ENCODE results near the gene TMEM132C. TPM values are rescaled to one million over a fixed set of nuclear protein-coding genes. Genes with fewer than 3 reads are reported as not detected.

Gene TMEM132C
- total and polyA plus RNA-seq, 2 experiments from 2014 or later = not detected

DNA sequence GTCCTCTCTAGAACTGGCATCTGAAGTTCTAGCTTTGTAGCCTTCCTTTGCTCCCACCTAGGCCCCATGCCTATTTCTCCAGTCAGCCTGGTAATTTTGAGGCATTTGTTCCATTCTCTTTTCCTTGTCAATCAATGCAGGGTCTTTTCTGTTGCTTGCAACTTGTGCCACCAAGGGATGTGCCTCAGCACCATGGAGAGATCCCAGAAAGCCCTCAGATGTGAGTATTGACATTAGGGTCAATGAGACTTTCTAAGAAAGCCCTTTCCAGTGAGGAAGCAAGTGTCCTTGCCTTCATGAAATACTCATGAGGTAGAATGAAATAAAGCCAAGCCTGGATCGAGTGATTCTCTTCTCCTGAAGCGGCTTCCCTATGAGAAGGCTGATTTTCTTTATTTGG, 342.9 kb downstream of the TMEM132C start:
- Histone ChIP-seq H3K4me2 (no peak overlapping the region), H3K79me2 (replicated peaks; ENCODE audit: insufficient read depth) (no peaks in the 10 kb centered on the region), H3K27me3 (ENCODE audit: insufficient read depth) (no peaks in the 10 kb centered on the region), H3K27ac (ENCODE audit: low read depth) (no peak overlapping the region), H4K20me1 (replicated peaks; ENCODE audit: insufficient read depth) (no peaks in the 10 kb centered on the region), H3K9me2 (ENCODE audit: insufficient read depth) (no peaks in the 10 kb centered on the region), H2AFZ (no peak overlapping the region), H3K36me3 (ENCODE audit: insufficient read depth) (no peaks in the 10 kb centered on the region; the same call in 1 of the 2 replicates), H3K4me1 (ENCODE audit: insufficient read depth) (no peaks in the 10 kb centered on the region), H3K4me3 (no peak overlapping the region), H3F3A (replicated peaks; ENCODE audit: low read depth) (no peaks in the 10 kb centered on the region)
- Mint-ChIP-seq H3K4me3 (no peak overlapping the region), H3K36me3 (ENCODE audit: low read depth) (peaks cover 46% of the 10 kb centered on the region), H3K4me1 (no peaks in the 10 kb centered on the region), H3K27me3 (ENCODE audit: insufficient read depth, low read depth, poor library complexity) (peaks cover 6% of the 10 kb centered on the region), H3K27ac (no peak overlapping the region), H3K9me3 (no peaks in the 10 kb centered on the region; the same call in 1 of the 3 replicates)
- TF ChIP-seq NANOG (IDR thresholded peaks at IDR 0.05; ENCODE audit: borderline replicate concordance) (no peak), CREB1 (CRISPR knock-in tag; IDR thresholded peaks at IDR 0.05; ENCODE audit: low read depth) (no peak), EZH2 (IDR thresholded peaks at IDR 0.05; ENCODE audit: low read depth, unreplicated experiment) (no peak), POLR2AphosphoS5 (IDR thresholded peaks at IDR 0.05; ENCODE audit: low read depth) (no peak)
- TF ChIP-seq, protein P1, sequence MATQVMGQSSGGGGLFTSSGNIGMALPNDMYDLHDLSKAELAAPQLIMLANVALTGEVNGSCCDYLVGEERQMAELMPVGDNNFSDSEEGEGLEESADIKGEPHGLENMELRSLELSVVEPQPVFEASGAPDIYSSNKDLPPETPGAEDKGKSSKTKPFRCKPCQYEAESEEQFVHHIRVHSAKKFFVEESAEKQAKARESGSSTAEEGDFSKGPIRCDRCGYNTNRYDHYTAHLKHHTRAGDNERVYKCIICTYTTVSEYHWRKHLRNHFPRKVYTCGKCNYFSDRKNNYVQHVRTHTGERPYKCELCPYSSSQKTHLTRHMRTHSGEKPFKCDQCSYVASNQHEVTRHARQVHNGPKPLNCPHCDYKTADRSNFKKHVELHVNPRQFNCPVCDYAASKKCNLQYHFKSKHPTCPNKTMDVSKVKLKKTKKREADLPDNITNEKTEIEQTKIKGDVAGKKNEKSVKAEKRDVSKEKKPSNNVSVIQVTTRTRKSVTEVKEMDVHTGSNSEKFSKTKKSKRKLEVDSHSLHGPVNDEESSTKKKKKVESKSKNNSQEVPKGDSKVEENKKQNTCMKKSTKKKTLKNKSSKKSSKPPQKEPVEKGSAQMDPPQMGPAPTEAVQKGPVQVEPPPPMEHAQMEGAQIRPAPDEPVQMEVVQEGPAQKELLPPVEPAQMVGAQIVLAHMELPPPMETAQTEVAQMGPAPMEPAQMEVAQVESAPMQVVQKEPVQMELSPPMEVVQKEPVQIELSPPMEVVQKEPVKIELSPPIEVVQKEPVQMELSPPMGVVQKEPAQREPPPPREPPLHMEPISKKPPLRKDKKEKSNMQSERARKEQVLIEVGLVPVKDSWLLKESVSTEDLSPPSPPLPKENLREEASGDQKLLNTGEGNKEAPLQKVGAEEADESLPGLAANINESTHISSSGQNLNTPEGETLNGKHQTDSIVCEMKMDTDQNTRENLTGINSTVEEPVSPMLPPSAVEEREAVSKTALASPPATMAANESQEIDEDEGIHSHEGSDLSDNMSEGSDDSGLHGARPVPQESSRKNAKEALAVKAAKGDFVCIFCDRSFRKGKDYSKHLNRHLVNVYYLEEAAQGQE (IDR thresholded peaks at IDR 0.05; ENCODE audit: unreplicated experiment) = peak; percentile 31
- DNase-seq (ENCODE audit: low spot score) (no peak), ATAC-seq (no peak)

DNA sequence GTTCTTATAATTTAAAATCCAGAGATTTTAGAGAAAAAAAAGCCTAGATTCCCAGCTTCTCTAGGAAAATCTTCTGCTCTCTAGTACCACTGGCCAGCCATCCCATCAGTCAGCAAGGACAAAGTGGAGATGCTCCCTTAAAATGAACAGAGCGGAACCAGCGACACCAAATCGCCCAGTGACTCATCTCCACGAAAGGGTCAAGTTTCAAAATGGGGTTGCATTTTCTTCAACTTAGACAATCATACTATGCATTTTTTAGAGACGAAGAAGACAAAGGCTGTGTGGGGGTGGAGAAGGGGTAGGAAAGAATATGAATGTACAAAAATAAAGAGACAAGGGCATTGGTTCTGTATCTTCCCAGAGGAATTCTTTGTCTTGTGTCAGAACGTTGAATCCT, 344.8 kb downstream of the TMEM132C start:
- H3K9me3 Mint-ChIP-seq = no peaks in the 10 kb centered on the region; the same call in 1 of the 3 replicates
- Histone ChIP-seq H3K9me2 (ENCODE audit: insufficient read depth) (no peaks in the 10 kb centered on the region), H3K36me3 (ENCODE audit: insufficient read depth) (no peaks in the 10 kb centered on the region; the same call in 1 of the 2 replicates), H3K79me2 (replicated peaks; ENCODE audit: insufficient read depth) (no peaks in the 10 kb centered on the region), H3K4me1 (ENCODE audit: insufficient read depth) (no peaks in the 10 kb centered on the region), H4K20me1 (replicated peaks; ENCODE audit: insufficient read depth) (no peaks in the 10 kb centered on the region), H3K27ac (ENCODE audit: low read depth) (no peak overlapping the region), H3K4me2 (no peak overlapping the region), H3K27me3 (ENCODE audit: insufficient read depth) (no peaks in the 10 kb centered on the region), H3F3A (replicated peaks; ENCODE audit: low read depth) (no peaks in the 10 kb centered on the region), H3K4me3 (no peak overlapping the region), H2AFZ (no peak overlapping the region)
- DNase-seq (ENCODE audit: low spot score) = no peak
- no peak overlapping the region for H3K27ac Mint-ChIP-seq
- H3K27me3 Mint-ChIP-seq (ENCODE audit: insufficient read depth, low read depth, poor library complexity) = peaks cover 6% of the 10 kb centered on the region
- no peak for ATAC-seq
- H3K36me3 Mint-ChIP-seq (ENCODE audit: low read depth) = peaks cover 50% of the 10 kb centered on the region
- H3K4me1 Mint-ChIP-seq = no peaks in the 10 kb centered on the region
- H3K4me3 Mint-ChIP-seq = no peak overlapping the region
- TF ChIP-seq, protein P2, sequence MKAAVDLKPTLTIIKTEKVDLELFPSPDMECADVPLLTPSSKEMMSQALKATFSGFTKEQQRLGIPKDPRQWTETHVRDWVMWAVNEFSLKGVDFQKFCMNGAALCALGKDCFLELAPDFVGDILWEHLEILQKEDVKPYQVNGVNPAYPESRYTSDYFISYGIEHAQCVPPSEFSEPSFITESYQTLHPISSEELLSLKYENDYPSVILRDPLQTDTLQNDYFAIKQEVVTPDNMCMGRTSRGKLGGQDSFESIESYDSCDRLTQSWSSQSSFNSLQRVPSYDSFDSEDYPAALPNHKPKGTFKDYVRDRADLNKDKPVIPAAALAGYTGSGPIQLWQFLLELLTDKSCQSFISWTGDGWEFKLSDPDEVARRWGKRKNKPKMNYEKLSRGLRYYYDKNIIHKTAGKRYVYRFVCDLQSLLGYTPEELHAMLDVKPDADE (IDR thresholded peaks at IDR 0.05) = no peak
- TF ChIP-seq, protein P1 (IDR thresholded peaks at IDR 0.05; ENCODE audit: unreplicated experiment) = no peak
- TF ChIP-seq EZH2 (IDR thresholded peaks at IDR 0.05; ENCODE audit: low read depth, unreplicated experiment) (no peak), ZNF331 (CRISPR knock-in tag; IDR thresholded peaks at IDR 0.05; ENCODE audit: low read depth) (no peak), EZH2phosphoT487 (IDR thresholded peaks at IDR 0.05; ENCODE audit: unreplicated experiment) (no peak)

All from GM23338 (cell line).